Hypothalamus (tissue), 51 donors: ENCODE measurements around the gene MC5R.

Experiments
- DNase-seq, 51 donors: peaks; one replicate each; lab custom pipeline; 2025; lab: John Stamatoyannopoulos, UW

The MC5R gene

DNA sequence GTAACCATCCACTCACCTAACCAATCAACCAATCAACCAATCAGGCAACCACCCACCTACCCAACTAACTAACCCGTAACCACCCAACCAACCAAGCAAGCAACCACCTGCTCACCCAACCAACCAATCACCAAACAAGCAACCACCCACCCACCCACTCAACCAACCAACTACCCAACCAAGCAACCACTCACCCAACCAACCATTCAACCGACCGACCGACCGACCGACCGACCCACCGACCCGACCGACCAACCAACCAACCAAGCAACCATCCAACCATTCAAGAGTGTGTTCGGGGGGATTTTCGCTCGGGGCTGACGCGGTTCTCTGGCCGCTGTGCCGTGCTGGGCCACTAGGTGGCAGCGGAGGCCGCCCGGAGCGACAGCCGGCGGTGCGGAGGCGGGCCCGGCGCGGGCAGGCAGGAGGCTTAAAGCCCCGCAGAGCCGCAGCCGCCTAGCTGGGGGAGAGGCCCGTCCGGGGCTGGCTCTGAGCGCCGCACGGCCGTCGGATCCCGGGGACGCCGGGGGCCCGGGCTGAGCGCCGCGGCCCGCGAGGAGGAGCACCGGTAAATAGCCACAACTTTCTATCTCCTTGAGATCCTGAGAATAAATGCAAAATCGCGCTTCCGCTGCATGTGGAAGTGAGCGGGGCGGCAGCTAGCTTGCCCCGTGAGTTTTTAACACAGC, at the start of gene MC5R:
MC5R (plus strand) TSS at position 443 of the 689 bp plus-strand sequence. CDS start 1,617 bp downstream, outside the sequence.
- peak in 45 of 51 donors; percentile 5 to 76 (median 30) for DNase-seq

DNA sequence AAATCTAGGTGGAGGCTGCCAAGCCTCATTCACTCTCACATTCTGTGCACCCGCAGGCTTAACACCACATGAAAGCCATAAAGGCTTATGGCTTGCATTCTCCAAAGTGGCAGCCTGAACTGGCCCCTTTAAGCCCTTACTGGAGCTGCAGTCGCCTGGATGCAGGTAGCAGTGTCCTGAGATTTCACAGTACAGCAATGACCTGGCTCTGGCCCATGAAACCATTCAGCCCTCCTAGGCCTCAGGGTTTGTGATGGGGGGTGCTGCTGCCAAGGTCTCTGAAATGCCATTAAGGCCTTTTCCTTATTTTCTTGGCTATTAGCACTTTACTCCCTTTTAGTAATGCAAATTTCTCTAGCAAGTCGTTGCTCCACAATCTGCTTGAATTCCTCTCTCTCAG, 48.9 kb upstream of the MC5R start:
- DNase-seq = no peak

DNA sequence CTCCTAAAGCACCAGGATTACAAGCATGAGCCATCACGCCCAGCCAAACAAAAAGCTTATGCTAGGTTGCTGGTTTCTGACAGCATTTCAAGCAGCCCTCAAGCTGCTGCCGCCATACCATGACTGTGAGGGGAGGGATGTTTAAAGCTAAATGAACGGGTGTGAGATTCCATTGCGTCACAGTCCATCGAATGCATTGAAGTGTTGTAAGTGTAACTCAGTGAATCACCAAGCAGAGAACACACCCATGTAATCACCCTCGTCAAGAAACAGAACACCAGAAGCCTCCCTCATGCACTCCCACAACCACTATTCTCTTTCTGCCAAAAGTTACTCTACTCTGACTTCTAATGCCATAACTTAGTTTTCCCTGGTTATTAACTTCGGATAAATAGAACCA, 32.8 kb upstream of the MC5R start:
- DNase-seq = peak in 1 of 51 donors; percentile 5

DNA sequence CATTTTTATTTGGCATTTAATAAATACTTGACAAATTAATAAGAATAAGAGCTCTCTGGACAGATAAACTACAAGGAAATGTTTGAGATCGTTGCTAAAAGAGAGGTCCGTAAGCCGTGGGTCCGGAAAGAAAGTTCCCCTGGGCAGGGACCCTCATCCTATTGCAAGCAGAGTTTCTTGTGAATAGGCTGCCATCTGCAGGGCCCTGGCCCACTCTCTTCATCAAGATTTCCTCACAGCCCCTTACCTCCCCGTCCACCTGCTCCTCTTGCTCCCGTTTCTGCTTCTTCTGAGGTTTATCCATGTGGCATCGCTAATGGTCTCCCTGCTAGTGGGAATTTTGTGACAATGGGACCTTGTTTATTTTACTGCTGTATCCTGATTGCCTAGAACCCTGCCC, 30.1 kb upstream of the MC5R start:
- DNase-seq = no peak

DNA sequence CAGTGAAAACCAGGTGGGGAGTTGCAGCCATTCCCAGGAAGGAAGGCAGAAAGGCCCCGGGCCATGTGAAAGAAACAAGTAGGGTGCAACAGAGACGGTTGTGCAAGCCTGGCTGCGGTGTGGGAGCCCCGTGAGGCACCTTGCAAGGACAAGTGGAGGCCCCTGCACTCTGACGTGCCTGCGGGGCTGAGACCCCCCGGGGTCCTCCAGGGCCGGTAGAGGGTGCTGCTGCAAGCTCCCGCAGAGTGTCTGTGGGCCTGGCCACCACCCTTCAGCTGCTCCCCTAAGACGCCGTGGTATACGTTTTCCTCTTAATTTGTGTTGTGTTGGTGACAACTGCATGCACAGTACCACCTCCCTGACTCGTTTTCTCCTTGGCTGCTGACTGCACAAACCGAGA, 27.4 kb upstream of the MC5R start:
- no peak for DNase-seq

DNA sequence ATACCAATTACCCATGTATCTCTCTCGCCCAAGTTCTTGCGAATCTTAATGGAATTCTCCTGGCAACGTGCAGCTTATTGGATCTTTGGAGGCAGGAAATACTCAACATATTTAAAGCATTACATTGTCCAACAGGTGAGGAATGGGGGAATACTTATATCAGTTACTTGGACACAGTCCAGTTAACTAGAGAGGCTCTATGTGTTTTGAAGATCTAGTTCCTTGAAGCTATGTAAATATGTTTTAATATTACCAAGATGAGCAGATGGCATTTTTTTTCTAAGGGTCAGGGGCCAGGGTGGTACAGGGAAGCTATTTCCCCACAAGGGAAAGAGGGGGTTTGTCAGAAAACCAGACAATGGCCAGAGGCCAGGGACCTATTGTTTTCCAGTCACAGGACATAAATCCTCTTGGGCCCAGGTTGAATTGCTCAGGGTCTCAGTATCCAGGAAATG, 26.8 kb upstream of the MC5R start:
- no peak for DNase-seq

DNA sequence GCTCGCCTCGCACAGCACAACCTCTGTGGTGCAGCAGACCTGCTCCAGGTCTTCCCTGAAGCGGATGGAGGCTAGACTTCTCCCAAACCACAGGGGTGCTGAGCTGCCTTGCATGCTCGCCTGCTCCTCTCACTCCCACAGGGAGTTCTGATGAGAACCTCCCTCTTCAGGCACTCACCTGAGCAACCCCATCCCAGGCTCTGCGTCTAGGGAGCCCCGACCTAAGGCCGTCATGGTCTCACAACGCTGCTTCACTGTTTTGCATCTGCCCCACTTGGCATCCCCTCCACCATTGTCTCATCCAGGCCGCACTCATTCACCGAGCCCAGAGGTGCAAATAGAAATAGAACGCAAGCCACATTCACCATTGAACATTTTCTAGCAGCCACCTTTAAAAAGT, 24.6 kb upstream of the MC5R start:
- no peak for DNase-seq

DNA sequence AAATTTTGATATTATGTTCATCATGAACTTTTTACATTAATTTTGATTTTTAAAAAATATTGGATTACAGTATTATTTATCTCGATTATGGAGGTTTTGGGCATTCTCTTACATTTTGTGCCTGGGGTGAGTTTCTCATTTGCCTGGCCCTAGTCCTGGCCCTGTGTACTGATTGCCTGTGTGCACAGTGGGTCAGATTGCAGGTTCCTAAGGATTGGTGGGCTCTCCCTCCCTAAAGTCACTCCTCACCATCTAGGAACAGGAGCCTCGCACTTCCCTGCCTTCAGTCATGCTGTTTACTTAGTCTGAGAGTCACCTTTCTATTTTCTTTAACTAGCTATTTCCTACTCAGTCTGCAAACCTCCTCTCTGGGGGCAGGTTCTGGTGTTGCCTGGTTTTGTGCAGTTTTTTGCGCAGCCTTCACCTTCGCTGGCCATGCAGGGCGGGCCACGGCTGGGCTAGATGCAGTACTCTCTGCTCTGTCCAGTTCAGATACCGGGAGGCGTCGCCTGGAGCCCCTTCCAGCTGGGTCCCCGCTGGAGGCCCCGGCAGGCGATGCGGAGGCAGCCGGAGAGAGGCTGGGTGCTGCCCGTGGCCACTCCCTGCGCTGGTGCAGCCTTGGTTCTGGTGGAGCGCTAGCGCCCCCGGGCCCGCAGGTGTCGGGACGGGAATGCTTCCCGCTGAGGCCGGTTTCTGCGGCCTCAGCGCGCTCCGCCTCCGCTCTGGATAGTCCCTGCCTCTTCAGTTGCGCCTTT, 23.3 kb upstream of the MC5R start:
- DNase-seq = peak in 38 of 51 donors; percentile 13 to 79 (median 40)

DNA sequence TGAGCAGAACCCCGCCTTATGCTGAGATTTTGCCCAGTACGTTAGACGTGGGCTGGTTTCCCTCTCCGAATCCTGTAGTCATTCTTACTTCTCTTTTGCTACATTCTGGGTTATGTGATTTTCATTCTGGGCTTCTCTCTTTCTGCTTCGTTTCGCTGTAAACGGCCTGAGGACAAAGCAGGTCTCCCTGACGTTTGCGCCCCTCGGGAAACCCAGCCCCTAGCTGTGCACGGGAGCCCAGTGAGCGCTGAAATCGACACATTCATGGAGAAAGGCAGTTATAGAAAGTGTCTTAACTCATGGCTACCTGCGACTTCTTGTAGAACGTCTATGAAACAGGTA, 22.7 kb upstream of the MC5R start:
- DNase-seq = no peak

DNA sequence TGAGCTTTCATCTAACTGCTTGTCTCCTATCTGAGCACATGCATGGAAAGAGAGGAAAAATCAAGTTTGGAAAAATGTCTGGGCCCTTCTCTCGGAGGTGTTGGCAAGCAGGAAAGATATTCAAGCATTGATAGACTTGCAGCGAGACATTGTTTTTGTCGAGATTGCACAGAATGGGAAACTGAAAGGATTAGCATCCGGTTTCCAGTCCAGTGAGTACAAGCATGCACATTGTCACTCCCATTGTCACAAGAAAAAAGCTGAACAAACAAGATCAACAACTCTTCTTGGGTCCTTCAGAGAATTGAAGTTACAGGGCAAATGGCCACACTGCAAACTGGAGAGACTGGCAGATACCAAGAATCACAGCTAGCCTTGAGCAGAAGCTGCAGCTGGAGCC, 19.6 kb upstream of the MC5R start:
- no peak for DNase-seq

DNA sequence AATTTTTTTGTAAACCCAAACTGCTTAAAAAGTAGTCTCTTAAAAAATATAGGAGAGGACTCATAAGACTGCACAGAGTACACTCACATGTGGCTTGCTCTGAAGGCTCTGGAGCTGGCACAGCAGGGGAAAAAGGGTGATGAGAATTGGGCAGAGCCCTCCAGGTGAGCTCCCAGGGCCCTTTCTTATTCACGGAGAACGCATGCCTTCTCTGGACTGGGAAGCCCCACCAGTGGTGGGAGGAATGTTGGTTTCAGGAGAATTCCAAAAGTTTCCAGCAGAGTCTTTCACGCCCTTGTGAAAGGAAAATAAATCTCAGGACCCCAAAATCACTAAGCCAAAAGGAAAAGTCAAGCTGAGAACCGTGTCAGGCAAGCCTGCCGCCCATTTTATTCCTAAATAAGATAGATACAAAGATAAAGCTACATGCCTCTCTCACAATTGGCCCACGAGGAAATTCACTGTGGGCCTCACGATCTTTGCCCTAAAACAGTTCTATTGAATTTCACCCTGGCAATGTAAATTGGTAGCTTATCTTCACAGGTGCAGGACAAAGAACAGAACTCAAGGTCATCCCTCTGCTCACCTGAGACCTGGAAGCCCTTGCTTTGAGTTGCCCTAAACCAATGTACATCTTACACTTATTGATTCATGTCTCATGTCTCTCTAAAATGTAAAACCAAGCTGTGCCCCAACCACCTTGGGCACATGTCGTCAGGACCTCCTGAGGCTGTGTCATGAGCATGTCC, 15.5 kb upstream of the MC5R start:
- DNase-seq = no peak

DNA sequence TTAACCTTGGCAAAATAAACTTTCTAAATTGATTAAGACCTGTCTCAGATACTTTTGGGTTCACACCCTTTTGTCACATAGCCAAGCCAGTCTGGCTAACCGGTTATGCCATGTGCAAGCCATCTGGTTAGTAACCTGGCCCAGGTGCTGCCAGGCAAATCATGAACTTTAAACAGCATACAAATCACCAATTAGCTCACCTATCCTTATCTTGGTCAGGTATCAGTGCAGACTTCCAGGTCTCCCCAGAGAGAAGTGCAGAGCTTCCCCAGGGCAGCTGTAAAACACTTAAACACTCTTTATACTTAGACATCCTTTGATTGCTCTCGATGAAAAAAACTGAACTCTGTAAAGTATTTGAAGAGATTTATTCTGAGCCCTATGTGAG, 14.9 kb upstream of the MC5R start:
- no peak for DNase-seq

DNA sequence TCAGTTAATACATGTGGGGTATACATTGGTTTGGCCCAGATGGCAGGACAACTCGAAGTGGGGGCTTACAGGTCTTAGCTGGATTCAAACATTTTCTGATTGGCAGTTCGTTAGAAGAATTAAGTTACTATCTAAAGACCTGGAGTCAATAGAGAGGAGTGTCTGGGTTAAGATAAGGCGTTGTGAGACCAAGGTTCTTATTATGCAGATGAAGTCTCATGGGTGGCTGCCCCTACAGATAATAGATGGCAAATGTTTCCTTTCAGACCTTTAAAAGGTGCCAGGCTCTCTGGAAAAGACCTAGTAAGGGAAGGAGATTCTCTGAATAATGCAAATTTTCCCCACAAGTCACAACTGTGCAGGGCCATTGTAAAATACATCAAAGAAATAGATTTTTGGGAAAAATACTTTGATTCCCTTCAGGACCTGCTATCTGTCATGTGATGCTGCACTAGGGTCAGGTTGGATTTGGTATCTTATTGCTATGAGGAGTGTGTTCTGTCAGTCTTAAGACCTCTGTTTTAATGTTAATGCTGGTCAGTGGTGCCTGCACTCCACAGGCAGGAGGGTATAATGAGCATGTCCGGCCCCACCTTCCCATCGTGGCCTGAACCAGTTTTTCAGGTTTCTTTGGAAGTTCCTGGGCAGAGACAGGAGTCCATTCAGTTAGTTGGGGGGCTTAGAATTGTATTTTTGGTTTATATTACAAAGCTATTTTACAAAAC, 14.3 kb upstream of the MC5R start:
- DNase-seq = no peak

DNA sequence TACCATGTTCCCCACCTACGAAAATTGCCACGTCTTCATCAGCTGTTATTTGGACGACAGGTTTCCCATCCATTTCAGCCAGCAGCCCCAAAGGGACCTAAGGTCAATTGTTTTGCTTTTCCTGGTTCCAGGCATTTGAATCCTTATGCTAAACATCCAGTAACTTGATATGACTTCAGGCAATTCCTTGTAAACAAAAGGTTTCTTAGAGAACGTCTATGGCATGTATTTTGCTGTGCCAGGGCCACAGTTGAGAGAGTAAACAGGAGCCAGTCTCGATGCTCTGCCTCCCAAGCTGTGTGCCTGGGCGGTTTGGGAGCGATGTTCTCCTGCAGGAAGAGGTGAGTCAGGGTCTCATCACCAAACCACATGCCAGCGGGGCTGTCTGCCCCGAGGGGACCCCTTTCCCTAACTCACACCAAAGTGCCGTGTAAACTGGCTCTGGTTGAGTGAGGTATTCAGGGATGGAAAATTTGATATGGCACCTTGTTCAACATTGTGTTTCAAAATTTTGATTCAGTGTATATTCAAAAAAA, 12.9 kb upstream of the MC5R start:
- no peak for DNase-seq

DNA sequence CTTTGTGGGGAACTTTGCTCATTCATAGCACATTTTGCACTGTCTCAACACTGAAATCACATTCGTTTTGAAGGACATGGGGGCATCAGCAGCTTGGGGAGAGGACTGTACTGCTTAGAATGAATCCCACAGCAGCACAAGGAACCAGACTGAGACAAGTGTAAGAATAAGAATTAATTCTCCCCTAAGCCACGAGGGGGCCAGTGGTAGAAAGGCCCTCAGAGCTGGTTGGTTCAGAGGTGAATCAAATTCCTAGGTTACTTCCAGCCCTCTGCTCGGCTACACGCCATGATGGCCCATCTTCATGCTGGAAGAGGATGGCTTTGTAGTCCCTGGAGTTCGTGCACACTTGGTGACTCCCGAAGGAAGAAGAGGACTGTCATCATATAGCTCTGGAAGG, 12.0 kb upstream of the MC5R start:
- DNase-seq = no peak

DNA sequence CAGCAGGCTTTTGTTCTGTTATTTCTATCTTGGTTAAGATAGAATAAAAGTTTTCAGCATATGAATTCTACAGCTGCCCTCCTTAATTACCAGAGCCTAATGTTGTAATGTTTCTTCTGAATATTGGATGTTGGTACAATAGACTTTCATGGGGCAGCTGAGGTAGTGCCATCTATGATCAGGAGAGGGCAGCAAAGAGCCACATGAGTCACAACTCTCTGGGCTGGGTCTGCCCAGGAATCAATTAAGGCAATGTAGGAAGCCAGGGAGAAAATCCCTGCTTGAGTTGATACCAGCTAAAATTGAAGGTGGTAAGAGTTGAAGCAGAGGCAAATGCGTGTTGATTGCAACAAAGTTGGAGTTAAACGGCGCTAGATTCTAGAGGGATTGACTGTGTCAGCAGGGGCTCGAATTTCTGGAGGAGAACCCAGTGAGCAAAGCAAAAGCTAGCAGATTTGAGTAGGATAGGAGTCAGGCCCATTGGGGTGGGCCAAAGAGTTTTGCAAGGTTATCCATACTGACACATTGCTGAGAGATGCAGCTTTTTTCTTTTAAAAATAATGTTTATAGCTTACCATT, 10.6 kb upstream of the MC5R start:
- peak in 36 of 51 donors; percentile 3 to 74 (median 27) for DNase-seq

DNA sequence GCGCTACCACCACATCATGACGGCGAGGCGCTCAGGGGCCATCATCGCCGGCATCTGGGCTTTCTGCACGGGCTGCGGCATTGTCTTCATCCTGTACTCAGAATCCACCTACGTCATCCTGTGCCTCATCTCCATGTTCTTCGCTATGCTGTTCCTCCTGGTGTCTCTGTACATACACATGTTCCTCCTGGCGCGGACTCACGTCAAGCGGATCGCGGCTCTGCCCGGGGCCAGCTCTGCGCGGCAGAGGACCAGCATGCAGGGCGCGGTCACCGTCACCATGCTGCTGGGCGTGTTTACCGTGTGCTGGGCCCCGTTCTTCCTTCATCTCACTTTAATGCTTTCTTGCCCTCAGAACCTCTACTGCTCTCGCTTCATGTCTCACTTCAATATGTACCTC, 2.3 kb downstream of the MC5R start:
- no peak for DNase-seq

DNA sequence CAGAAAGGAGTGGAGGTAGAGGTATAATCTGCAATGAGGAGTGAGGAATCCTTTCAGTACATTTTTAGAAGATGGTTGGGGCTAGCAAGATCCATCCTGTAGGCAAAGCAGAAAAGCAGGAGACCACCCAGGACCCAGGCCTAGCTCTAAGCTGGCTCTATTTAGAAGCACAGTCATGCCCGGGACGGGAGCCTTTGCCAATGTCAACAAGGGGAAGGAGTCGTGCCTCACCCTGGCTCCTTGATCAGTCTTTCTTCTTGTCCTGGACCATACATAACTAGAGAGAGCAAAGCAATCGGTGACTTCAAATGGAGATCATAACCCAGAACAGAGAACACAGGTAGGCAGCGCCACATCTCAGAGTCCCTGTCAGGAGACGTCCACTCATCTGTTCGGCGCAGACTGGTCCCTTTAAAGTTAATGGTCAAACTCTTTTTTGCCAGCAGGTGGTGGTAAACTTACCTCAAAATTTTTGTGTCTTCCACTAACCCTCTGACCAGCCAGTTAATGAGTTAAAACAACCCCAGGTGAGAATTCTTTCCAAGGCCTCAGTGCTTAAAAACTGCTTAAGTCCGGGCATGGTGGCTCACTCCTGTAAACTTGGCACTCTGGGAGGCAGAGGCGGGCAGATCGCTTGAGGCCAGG, 8.0 kb downstream of the MC5R start:
- no peak for DNase-seq

DNA sequence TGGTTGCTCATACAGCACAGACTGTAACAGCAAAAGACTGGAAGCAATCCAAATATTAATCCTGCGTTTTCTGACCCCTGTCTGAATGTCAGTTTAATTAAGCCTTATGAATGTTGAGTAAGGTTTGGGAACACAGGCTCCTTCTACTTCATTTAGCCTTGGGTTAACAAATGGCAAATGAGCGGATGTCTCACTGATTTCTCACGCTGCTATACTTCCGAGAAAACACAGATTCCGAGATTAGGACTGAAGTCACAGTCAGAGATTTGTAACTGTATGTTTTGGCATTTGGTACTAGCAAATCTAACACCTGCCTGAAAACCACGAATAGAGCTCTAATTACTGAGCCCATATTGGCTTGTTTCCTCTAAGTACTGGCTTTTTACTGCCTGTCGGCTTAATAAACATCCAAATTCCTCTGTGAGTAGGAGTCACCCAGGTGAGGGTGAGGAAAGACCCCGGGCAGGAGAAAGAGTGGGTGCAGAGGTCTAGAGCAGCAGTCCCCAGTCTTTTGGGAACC, 10.6 kb downstream of the MC5R start:
- DNase-seq = no peak

DNA sequence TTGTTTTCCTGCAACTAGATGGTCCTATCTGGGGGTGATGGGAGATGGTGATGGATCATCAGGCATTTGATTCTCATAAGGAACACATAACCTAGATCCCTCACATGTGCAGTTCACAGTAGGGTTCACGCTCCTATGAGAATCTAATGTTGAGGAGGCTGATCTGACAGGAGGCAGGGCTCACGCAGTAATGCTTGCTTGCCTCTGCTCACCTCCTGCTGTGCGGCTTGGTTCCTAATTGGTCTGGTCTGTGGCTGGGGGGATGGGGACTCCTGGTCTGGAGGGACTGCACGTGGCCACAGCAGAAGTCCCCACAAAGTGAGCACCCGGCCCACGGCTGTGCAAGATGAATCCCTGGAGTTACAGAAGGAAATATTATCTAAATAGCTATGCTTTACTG, 11.3 kb downstream of the MC5R start:
- no peak for DNase-seq
